ENCODE data around the gene VPS16.

VPS16 gene

GRCh38 chr20:2902818-2903217 lies 62.3 kb downstream of the VPS16 start:
- no peaks in the 10 kb centered on the region for H3K36me3 ChIP-seq (ENCODE audit: control insufficient read depth in 4 of 4, insufficient read depth in 4 of 4, low read length in 3 of 4)
- no peaks in the 10 kb centered on the region for H3K9me3 ChIP-seq (ENCODE audit: control extremely low read depth in 1 of 5, control insufficient read depth in 4 of 5, insufficient read depth in 2 of 5, low read depth in 1 of 5, low read length in 4 of 5)
- no peak overlapping the region for H3K4me3 ChIP-seq (ENCODE audit: control insufficient read depth in 1 of 7, extremely low read depth in 1 of 7, insufficient read depth in 4 of 7, low read depth in 2 of 7, low read length in 6 of 7)
- H3K27ac ChIP-seq (ENCODE audit: insufficient read depth in 1 of 2, low read depth in 1 of 2, low read length in 2 of 2, poor library complexity in 1 of 2, severe bottlenecking in 2 of 2), result no peak overlapping the region
- ChIA-PET CTCF (interaction anchor here (1.3 kb wide), 1 partner anchor 10 kb away, joined by 5 read pairs; no protein-coding TSS in a partner anchor), POLR2A (no interaction called here)
- H3K27me3 ChIP-seq (replicated peaks in 2 of 5; ENCODE audit: control insufficient read depth in 4 of 5, insufficient read depth in 5 of 5, low read length in 4 of 5), result no peaks in the 10 kb centered on the region
- H3K4me1 ChIP-seq (ENCODE audit: control extremely low read depth in 1 of 4, control insufficient read depth in 4 of 4, insufficient read depth in 4 of 4, low read length in 3 of 4), result peaks cover 0 to 20% (median 6%) of the 10 kb centered on the region in 4 experiments
- DNase-seq, result no peak
- no CpG with 5 or more reads among the region's 3 CpGs for WGBS (ENCODE audit: insufficient coverage)

- H3K9me3 ChIP-seq (ENCODE audit: control extremely low read depth in 1 of 5, control insufficient read depth in 4 of 5, insufficient read depth in 2 of 5, low read depth in 1 of 5, low read length in 4 of 5), result no peaks in the 10 kb centered on the region
- WGBS (ENCODE audit: insufficient coverage), result 93% methylated on average over 2 of the region's 6 CpGs
- H3K4me1 ChIP-seq (ENCODE audit: control extremely low read depth in 1 of 4, control insufficient read depth in 4 of 4, insufficient read depth in 4 of 4, low read length in 3 of 4), result peaks cover 0 to 20% (median 6%) of the 10 kb centered on the region in 4 experiments
- CTCF ChIA-PET, result interaction anchor here (1.3 to 1.4 kb wide), 2 partner anchors 9 to 12 kb away, joined by 4 to 5 read pairs; no protein-coding TSS in a partner anchor
- no peak for DNase-seq
- POLR2A ChIA-PET, result no interaction called here
- H3K36me3 ChIP-seq (ENCODE audit: control insufficient read depth in 4 of 4, insufficient read depth in 4 of 4, low read length in 3 of 4), result no peaks in the 10 kb centered on the region
- no peak overlapping the region for H3K27ac ChIP-seq (ENCODE audit: insufficient read depth in 1 of 2, low read depth in 1 of 2, low read length in 2 of 2, poor library complexity in 1 of 2, severe bottlenecking in 2 of 2)
- H3K4me3 ChIP-seq (ENCODE audit: control insufficient read depth in 1 of 7, extremely low read depth in 1 of 7, insufficient read depth in 4 of 7, low read depth in 2 of 7, low read length in 6 of 7), result no peak overlapping the region
- H3K27me3 ChIP-seq (replicated peaks in 2 of 5; ENCODE audit: control insufficient read depth in 4 of 5, insufficient read depth in 5 of 5, low read length in 4 of 5), result no peaks in the 10 kb centered on the region
Measured at GRCh38 chr20:2903686-2904085, 63.1 kb downstream of the VPS16 start.

- no peak for DNase-seq
- Histone ChIP-seq H3K9me3 (ENCODE audit: control extremely low read depth in 1 of 5, control insufficient read depth in 4 of 5, insufficient read depth in 2 of 5, low read depth in 1 of 5, low read length in 4 of 5) (no peaks in the 10 kb centered on the region), H3K27ac (ENCODE audit: insufficient read depth in 1 of 2, low read depth in 1 of 2, low read length in 2 of 2, poor library complexity in 1 of 2, severe bottlenecking in 2 of 2) (no peak overlapping the region), H3K27me3 (replicated peaks in 2 of 5; ENCODE audit: control insufficient read depth in 4 of 5, insufficient read depth in 5 of 5, low read length in 4 of 5) (no peaks in the 10 kb centered on the region), H3K4me3 (ENCODE audit: control insufficient read depth in 1 of 7, extremely low read depth in 1 of 7, insufficient read depth in 4 of 7, low read depth in 2 of 7, low read length in 6 of 7) (no peak overlapping the region), H3K36me3 (ENCODE audit: control insufficient read depth in 4 of 4, insufficient read depth in 4 of 4, low read length in 3 of 4) (no peaks in the 10 kb centered on the region), H3K4me1 (ENCODE audit: control extremely low read depth in 1 of 4, control insufficient read depth in 4 of 4, insufficient read depth in 4 of 4, low read length in 3 of 4) (no peaks in the 10 kb centered on the region)
- POLR2A ChIA-PET, result interaction anchor here (0.6 to 1.3 kb wide), 2 partner anchors 10 to 74 kb away, joined by 3 read pairs; no protein-coding TSS in a partner anchor
- CTCF ChIA-PET, result interaction anchor here (1.3 to 1.9 kb wide), 2 partner anchors 19 to 53 kb away, joined by 3 to 8 read pairs; no protein-coding TSS in a partner anchor
- WGBS (ENCODE audit: insufficient coverage), result no CpG with 5 or more reads among the region's 3 CpGs
Measured at GRCh38 chr20:2907519-2907918, 67.0 kb downstream of the VPS16 start.

- H3K36me3 ChIP-seq (ENCODE audit: control insufficient read depth in 4 of 4, insufficient read depth in 4 of 4, low read length in 3 of 4), result no peaks in the 10 kb centered on the region
- no CpG with 5 or more reads among the region's 2 CpGs for WGBS (ENCODE audit: insufficient coverage)
- H3K4me1 ChIP-seq (ENCODE audit: control extremely low read depth in 1 of 4, control insufficient read depth in 4 of 4, insufficient read depth in 4 of 4, low read length in 3 of 4), result no peaks in the 10 kb centered on the region
- ChIA-PET CTCF (no interaction called here), POLR2A (no interaction called here)
- no peak overlapping the region for H3K4me3 ChIP-seq (ENCODE audit: control insufficient read depth in 1 of 7, extremely low read depth in 1 of 7, insufficient read depth in 4 of 7, low read depth in 2 of 7, low read length in 6 of 7)
- no peak overlapping the region for H3K27ac ChIP-seq (ENCODE audit: insufficient read depth in 1 of 2, low read depth in 1 of 2, low read length in 2 of 2, poor library complexity in 1 of 2, severe bottlenecking in 2 of 2)
- no peaks in the 10 kb centered on the region for H3K27me3 ChIP-seq (replicated peaks in 2 of 5; ENCODE audit: control insufficient read depth in 4 of 5, insufficient read depth in 5 of 5, low read length in 4 of 5)
- no peak for DNase-seq
- no peaks in the 10 kb centered on the region for H3K9me3 ChIP-seq (ENCODE audit: control extremely low read depth in 1 of 5, control insufficient read depth in 4 of 5, insufficient read depth in 2 of 5, low read depth in 1 of 5, low read length in 4 of 5)
Measured at GRCh38 chr20:2909953-2910352, 69.4 kb downstream of the VPS16 start.

GRCh38 chr20:2911200-2911599 lies 70.7 kb downstream of the VPS16 start:
- no peaks in the 10 kb centered on the region for H3K27me3 ChIP-seq (replicated peaks in 2 of 5; ENCODE audit: control insufficient read depth in 4 of 5, insufficient read depth in 5 of 5, low read length in 4 of 5)
- ChIA-PET POLR2A (no interaction called here), CTCF (interaction anchor here (1.5 kb wide), 1 partner anchor 70 kb away, joined by 3 read pairs; no protein-coding TSS in a partner anchor)
- H3K4me1 ChIP-seq (ENCODE audit: control extremely low read depth in 1 of 4, control insufficient read depth in 4 of 4, insufficient read depth in 4 of 4, low read length in 3 of 4), result no peaks in the 10 kb centered on the region
- DNase-seq, result no peak
- H3K9me3 ChIP-seq (ENCODE audit: control extremely low read depth in 1 of 5, control insufficient read depth in 4 of 5, insufficient read depth in 2 of 5, low read depth in 1 of 5, low read length in 4 of 5), result peaks cover 0 to 2% (median 0%) of the 10 kb centered on the region in 5 experiments
- H3K36me3 ChIP-seq (ENCODE audit: control insufficient read depth in 4 of 4, insufficient read depth in 4 of 4, low read length in 3 of 4), result no peaks in the 10 kb centered on the region
- H3K27ac ChIP-seq (ENCODE audit: insufficient read depth in 1 of 2, low read depth in 1 of 2, low read length in 2 of 2, poor library complexity in 1 of 2, severe bottlenecking in 2 of 2), result no peak overlapping the region
- H3K4me3 ChIP-seq (ENCODE audit: control insufficient read depth in 1 of 7, extremely low read depth in 1 of 7, insufficient read depth in 4 of 7, low read depth in 2 of 7, low read length in 6 of 7), result no peak overlapping the region

GRCh38 chr20:2914160-2914559 lies 73.6 kb downstream of the VPS16 start:
- Histone ChIP-seq H3K36me3 (ENCODE audit: control insufficient read depth in 4 of 4, insufficient read depth in 4 of 4, low read length in 3 of 4) (no peaks in the 10 kb centered on the region), H3K4me1 (ENCODE audit: control extremely low read depth in 1 of 4, control insufficient read depth in 4 of 4, insufficient read depth in 4 of 4, low read length in 3 of 4) (peaks cover 3 to 13% (median 9%) of the 10 kb centered on the region in 4 experiments), H3K27ac (ENCODE audit: insufficient read depth in 1 of 2, low read depth in 1 of 2, low read length in 2 of 2, poor library complexity in 1 of 2, severe bottlenecking in 2 of 2) (no peak overlapping the region), H3K27me3 (replicated peaks in 2 of 5; ENCODE audit: control insufficient read depth in 4 of 5, insufficient read depth in 5 of 5, low read length in 4 of 5) (no peaks in the 10 kb centered on the region), H3K4me3 (ENCODE audit: control insufficient read depth in 1 of 7, extremely low read depth in 1 of 7, insufficient read depth in 4 of 7, low read depth in 2 of 7, low read length in 6 of 7) (no peak overlapping the region), H3K9me3 (ENCODE audit: control extremely low read depth in 1 of 5, control insufficient read depth in 4 of 5, insufficient read depth in 2 of 5, low read depth in 1 of 5, low read length in 4 of 5) (peaks cover 0 to 4% (median 0%) of the 10 kb centered on the region in 5 experiments)
- CTCF ChIA-PET, result interaction anchor here (1.1 to 2.1 kb wide), 5 partner anchors 9 to 90 kb away, joined by 3 to 8 read pairs (median 4); no protein-coding TSS in a partner anchor
- DNase-seq, result peak; percentile 30 to 45 (median 38)
- POLR2A ChIA-PET, result no interaction called here

Data from common myeloid progenitor, CD34-positive (primary cell).